GM12878 (cell line): Measurements from ENCODE around the gene ZNF19. TPM values are rescaled to one million over a fixed set of nuclear protein-coding genes. Genes with fewer than 3 reads are reported as not detected.

Source experiments
- ATAC-seq: fragments of 200-7000 bp; cut with Tn5 transposase; 3 replicates; pipeline ENCODE4 v1.9.1; 2020; ENCODE audit warnings: mild to moderate bottlenecking, moderate library complexity
- BruUV-seq: library from RNA; stranded (reverse); fragments of 400-500 nt; replicated peaks from 2 replicates; lab custom pipeline; 2021; lab: Mats Ljungman, UMichigan
- CTCF ChIA-PET: fragments of 300-600 bp; sonication (Branson Sonifier 250); formaldehyde crosslinking; extraction: SDS; loops from one replicate; lab custom pipeline; 2021; ENCODE audit warnings: inconsistent platforms; lab: Yijun Ruan, JAX
- POLR2A ChIA-PET: fragments of 350-600 bp; formaldehyde crosslinking; extraction: SDS; loops from one replicate; lab custom pipeline; 2021; ENCODE audit warnings: inconsistent platforms; lab: Charles Lee
- RAD21 ChIA-PET: fragments of 300-600 bp; sonication (Branson Sonifier 250); formaldehyde crosslinking; loops from one replicate; lab custom pipeline; 2023; ENCODE audit warnings: antibody characterized with exemption; ENCODE audit not compliant: unreplicated experiment; lab: Charles Lee
- SMC1A ChIA-PET: fragments of 300-600 bp; sonication (Branson Sonifier 250); formaldehyde crosslinking; loops from one replicate; lab custom pipeline; 2023; ENCODE audit not compliant: unreplicated experiment, uncharacterized antibody; lab: Charles Lee
- DNase-seq: peaks from one replicate; pipeline ENCODE4 v3.0.0-alpha.2; 2011; ENCODE audit warnings: low read depth, low spot score
- FAIRE-seq: peaks from 3 replicates; lab custom pipeline; 2011; peaks lifted over from hg19 to GRCh38; lab: Jason Lieb, UNC
- H2AFZ ChIP-seq: 2 replicates; pipeline ENCODE4 v1.6.0; 2011; ENCODE audit warnings: low read depth, low read length, control low read depth; ENCODE audit not compliant: control insufficient read depth
- H3K27ac ChIP-seq: 2 replicates; pipeline ENCODE4 v1.5.1; 2011; ENCODE audit warnings: control low read depth; ENCODE audit not compliant: control insufficient read depth, insufficient read depth
- H3K27me3 ChIP-seq, 2 experiments: replicated peaks in 1 of 2; 2 replicates each; pipeline versions ENCODE4 v1.6.0 to v1.6.1; 2011; ENCODE audit warnings: low read length in 1 of 2; ENCODE audit not compliant: control insufficient read depth in 2 of 2, insufficient read depth in 2 of 2
- H3K36me3 ChIP-seq, 2 experiments: 2 replicates each; pipeline ENCODE4 v1.5.1; 2011; ENCODE audit warnings: low read length in 1 of 2; ENCODE audit not compliant: control insufficient read depth in 2 of 2, insufficient read depth in 2 of 2
- H3K4me1 ChIP-seq: 2 replicates; pipeline ENCODE4 v1.6.1; 2011; ENCODE audit warnings: mild to moderate bottlenecking, low read length, moderate library complexity, mixed read lengths; ENCODE audit not compliant: control insufficient read depth, insufficient read depth
- H3K4me2 ChIP-seq: 2 replicates; pipeline ENCODE4 v1.6.0; 2011; ENCODE audit warnings: control low read depth; ENCODE audit not compliant: control insufficient read depth, insufficient read depth
- H3K4me3 ChIP-seq: fragments of 200-600 bp; sonication (generic); 2 replicates; pipeline ENCODE4 v1.5.1; 2016
- H3K79me2 ChIP-seq: 2 replicates; pipeline ENCODE4 v1.6.0; 2011; ENCODE audit warnings: low read length; ENCODE audit not compliant: control insufficient read depth, insufficient read depth
- H3K9ac ChIP-seq: 2 replicates; pipeline ENCODE4 v1.8.0; 2011; ENCODE audit warnings: low read length, control low read depth, mixed read lengths; ENCODE audit not compliant: control insufficient read depth, insufficient read depth
- H3K9me3 ChIP-seq: replicated peaks from 3 replicates; pipeline ENCODE4 v1.5.1; 2011; ENCODE audit warnings: mild to moderate bottlenecking, low read length; ENCODE audit not compliant: control insufficient read depth, insufficient read depth
- H4K20me1 ChIP-seq: 2 replicates; pipeline ENCODE4 v1.6.0; 2011; ENCODE audit not compliant: control insufficient read depth, insufficient read depth
- ZBTB40 ChIP-seq: fragments of 450-650 bp; IDR thresholded peaks from 2 replicates; pipeline ENCODE4 v1.6.1; 2016; ENCODE audit warnings: mild to moderate bottlenecking, moderate library complexity, borderline replicate concordance
- WGBS: methylation state at CpG from one replicate; pipeline ENCODE4 v1.1.6; 2016; ENCODE audit warnings: low lambda C conversion rate; ENCODE audit not compliant: insufficient replicate concordance, insufficient coverage; ENCODE audit errors: missing lambda C conversion rate; 5-methylcytosine and 5-hydroxymethylcytosine counted together
- in situ Hi-C: fragments of 300-500 bp; cut with MboI; formaldehyde crosslinking; loops from 9 replicates; pipeline ENCODE4 v1.14.3; 2018; ENCODE audit warnings: mixed read lengths
- intact Hi-C: fragments of 100-400 bp; cut with micrococcal nuclease; formaldehyde crosslinking; loops from one replicate; pipeline ENCODE4 v1.14.2; 2022; ENCODE audit not compliant: unreplicated experiment
- polyA plus RNA-seq, 11 experiments: library from polyadenylated mRNA; depleted of rRNA in 4 of 11; unstranded in 6 of 11; stranded (reverse) in 5 of 11; fragments of >200 nt; fragmentation: Nextera tagmentation in 4 of 11; fragmentation: Illumina TruSeq in 1 of 11; extraction: Ambion mirVana in 4 of 11; extraction: Trizol in 1 of 11; gene quantifications; 1 replicate in 1 of 11; 2 replicates in 10 of 11; pipeline versions ENCODE4 v1.2.1 to v1.2.3, GENCODE V29; 2011 to 2016; ENCODE audit warnings: inconsistent platforms in 2 of 11, missing spikeins in 2 of 11, low read depth in 1 of 11
- total RNA-seq, 4 experiments: library from RNA; depleted of rRNA in 3 of 4; stranded (reverse); fragments of >200 nt in 3 of 4; fragmentation: Illumina TruSeq in 1 of 4; extraction: Trizol in 1 of 4; gene quantifications; 2 replicates each; pipeline versions ENCODE4 v1.2.1 to v1.2.3, GENCODE V29; 2013 to 2021

The ZNF19 gene
- total and polyA plus RNA-seq, 10 of the 15 experiments (the other 5 are each of a cell fraction or from before 2014, with no cell fraction given) = 1.0 to 3.3 (median 2.0) TPM

- Histone ChIP-seq H3K27me3 (no peaks in the 10 kb centered on the region; a peak in 1 of 4 replicates), H3K36me3 (no peaks in the 10 kb centered on the region), H3K4me1 (no peaks in the 10 kb centered on the region), H3K4me2 (no peak overlapping the region), H3K4me3 (no peak overlapping the region), H3K9ac (no peak overlapping the region), H4K20me1 (no peaks in the 10 kb centered on the region), H3K27ac (no peak overlapping the region), H3K9me3 (no peaks in the 10 kb centered on the region), H3K79me2 (no peaks in the 10 kb centered on the region), H2AFZ (no peak overlapping the region)
- no peak for ATAC-seq
- TF ChIP-seq ZBTB40 = no peak
- FAIRE-seq = no peak
- ChIA-PET SMC1A (interaction anchor here (1.1 kb wide), 1 partner anchor 135 kb away, joined by 3 read pairs; the partner anchor contains the start of gene CMTR2), RAD21 (interaction anchor here (0.6 kb wide), 1 partner anchor 13 kb away, joined by 4 read pairs; no protein-coding TSS in a partner anchor), POLR2A (no interaction called here), CTCF (interaction anchor here (1.0 to 1.6 kb wide), 3 partner anchors 11 to 75 kb away, joined by 3 to 5 read pairs (median 5); no protein-coding TSS in a partner anchor)
- WGBS = 33% methylated on average over 7 of the region's 7 CpGs
- no TSS peak for BruUV-seq
- intact Hi-C loops (no loop called here), in situ Hi-C loops (no loop called here)
- no peak for DNase-seq
Measured at GRCh38 chr16:71423865-71424264, 65.3 kb downstream of the ZNF19 start.

Other genes starting within 250 kb of the ZNF19 start
Only the 7 nearest of the 8 such genes appear.
- 29.8 TPM in 2 replicates for gene CMTR2, start 199.9 kb downstream of the ZNF19 start, total RNA-seq (2014; rRNA removed)
- 21.3 TPM in 2 replicates for gene CMTR2, start 199.9 kb downstream of the ZNF19 start, total RNA-seq (2014; rRNA removed; fragmentation: Illumina TruSeq; extraction: Trizol)
- gene CMTR2, start 199.9 kb downstream of the ZNF19 start, total RNA-seq (2021) = 14.9 and 19.3 TPM in 2 replicates
- gene CMTR2, start 199.9 kb downstream of the ZNF19 start, polyA plus RNA-seq (2011; rRNA removed) = 37.0 and 59.4 TPM in 2 replicates
- 21.4 and 26.9 TPM in 2 replicates for gene CMTR2, start 199.9 kb downstream of the ZNF19 start, polyA plus RNA-seq (2014; fragmentation: Illumina TruSeq; extraction: Trizol)
- gene CMTR2, start 199.9 kb downstream of the ZNF19 start, polyA plus RNA-seq (2014; fragmentation: Nextera tagmentation; extraction: Ambion mirVana) = 10 to 100 TPM in 1 of 2 experiments, 1 to 10 TPM in 1; 6.5 to 12.1 TPM
- 14.6 and 20.6 TPM in 2 replicates for gene CMTR2, start 199.9 kb downstream of the ZNF19 start, polyA plus RNA-seq (2014; rRNA removed)
- gene CMTR2, start 199.9 kb downstream of the ZNF19 start, polyA plus RNA-seq (2016; fragmentation: Nextera tagmentation; extraction: Ambion mirVana) = 10 to 100 TPM; 20.5 to 21.2 TPM
- not detected in 2 replicates for gene CALB2, start 130.6 kb downstream of the ZNF19 start, total RNA-seq (2014; rRNA removed)
- gene CALB2, start 130.6 kb downstream of the ZNF19 start, total RNA-seq (2014; rRNA removed; fragmentation: Illumina TruSeq; extraction: Trizol) = not detected in 2 replicates
- not detected in 2 replicates for gene CALB2, start 130.6 kb downstream of the ZNF19 start, total RNA-seq (2021)
- not detected in 2 replicates for gene CALB2, start 130.6 kb downstream of the ZNF19 start, polyA plus RNA-seq (2011; rRNA removed)
- not detected in 2 replicates for gene CALB2, start 130.6 kb downstream of the ZNF19 start, polyA plus RNA-seq (2014; fragmentation: Illumina TruSeq; extraction: Trizol)
- gene CALB2, start 130.6 kb downstream of the ZNF19 start, polyA plus RNA-seq (2014; fragmentation: Nextera tagmentation; extraction: Ambion mirVana) = not detected
- not detected in 2 replicates for gene CALB2, start 130.6 kb downstream of the ZNF19 start, polyA plus RNA-seq (2014; rRNA removed)
- gene CALB2, start 130.6 kb downstream of the ZNF19 start, polyA plus RNA-seq (2016; fragmentation: Nextera tagmentation; extraction: Ambion mirVana) = not detected
- not detected in 2 replicates for gene TLE7, start 47.3 kb downstream of the ZNF19 start, total RNA-seq (2014; rRNA removed)
- gene TLE7, start 47.3 kb downstream of the ZNF19 start, total RNA-seq (2014; rRNA removed; fragmentation: Illumina TruSeq; extraction: Trizol) = not detected in 2 replicates
- gene TLE7, start 47.3 kb downstream of the ZNF19 start, total RNA-seq (2021) = not detected in 2 replicates
- gene TLE7, start 47.3 kb downstream of the ZNF19 start, polyA plus RNA-seq (2011; rRNA removed) = not detected in 2 replicates
- gene TLE7, start 47.3 kb downstream of the ZNF19 start, polyA plus RNA-seq (2014; fragmentation: Illumina TruSeq; extraction: Trizol) = not detected in 2 replicates
- not detected for gene TLE7, start 47.3 kb downstream of the ZNF19 start, polyA plus RNA-seq (2014; fragmentation: Nextera tagmentation; extraction: Ambion mirVana)
- not detected in 2 replicates for gene TLE7, start 47.3 kb downstream of the ZNF19 start, polyA plus RNA-seq (2014; rRNA removed)
- gene TLE7, start 47.3 kb downstream of the ZNF19 start, polyA plus RNA-seq (2016; fragmentation: Nextera tagmentation; extraction: Ambion mirVana) = not detected
- 6.8 and 7.1 TPM in 2 replicates for gene ZNF23, start 27.1 kb downstream of the ZNF19 start, total RNA-seq (2014; rRNA removed)
- gene ZNF23, start 27.1 kb downstream of the ZNF19 start, total RNA-seq (2014; rRNA removed; fragmentation: Illumina TruSeq; extraction: Trizol) = 11.5 and 12.0 TPM in 2 replicates
- 7.6 and 10.2 TPM in 2 replicates for gene ZNF23, start 27.1 kb downstream of the ZNF19 start, total RNA-seq (2021)
- 9.9 and 13.9 TPM in 2 replicates for gene ZNF23, start 27.1 kb downstream of the ZNF19 start, polyA plus RNA-seq (2011; rRNA removed)
- gene ZNF23, start 27.1 kb downstream of the ZNF19 start, polyA plus RNA-seq (2014; fragmentation: Illumina TruSeq; extraction: Trizol) = 11.3 and 13.4 TPM in 2 replicates
- gene ZNF23, start 27.1 kb downstream of the ZNF19 start, polyA plus RNA-seq (2014; fragmentation: Nextera tagmentation; extraction: Ambion mirVana) = 1 to 10 TPM; 3.6 to 4.8 TPM
- gene ZNF23, start 27.1 kb downstream of the ZNF19 start, polyA plus RNA-seq (2014; rRNA removed) = 7.0 and 9.3 TPM in 2 replicates
- 1 to 10 TPM; 7.4 to 8.2 TPM for gene ZNF23, start 27.1 kb downstream of the ZNF19 start, polyA plus RNA-seq (2016; fragmentation: Nextera tagmentation; extraction: Ambion mirVana)
- 0.90 and 1.0 TPM in 2 replicates for gene CHST4, start 37.1 kb upstream of the ZNF19 start, total RNA-seq (2014; rRNA removed)
- gene CHST4, start 37.1 kb upstream of the ZNF19 start, total RNA-seq (2014; rRNA removed; fragmentation: Illumina TruSeq; extraction: Trizol) = 0.55 and 0.67 TPM in 2 replicates
- gene CHST4, start 37.1 kb upstream of the ZNF19 start, total RNA-seq (2021) = 0.82 and 1.1 TPM in 2 replicates
- gene CHST4, start 37.1 kb upstream of the ZNF19 start, polyA plus RNA-seq (2011; rRNA removed) = 0.09 and 0.10 TPM in 2 replicates
- gene CHST4, start 37.1 kb upstream of the ZNF19 start, polyA plus RNA-seq (2014; fragmentation: Illumina TruSeq; extraction: Trizol) = 0.57 and 0.60 TPM in 2 replicates
- gene CHST4, start 37.1 kb upstream of the ZNF19 start, polyA plus RNA-seq (2014; fragmentation: Nextera tagmentation; extraction: Ambion mirVana) = 1 to 10 TPM in 1 of 2 experiments, under 1 TPM in 1; 0.60 to 1.4 TPM
- 0.50 and 0.81 TPM in 2 replicates for gene CHST4, start 37.1 kb upstream of the ZNF19 start, polyA plus RNA-seq (2014; rRNA removed)
- gene CHST4, start 37.1 kb upstream of the ZNF19 start, polyA plus RNA-seq (2016; fragmentation: Nextera tagmentation; extraction: Ambion mirVana) = 1 to 10 TPM; 1.2 to 1.7 TPM
- gene TAT, start 87.8 kb upstream of the ZNF19 start, total RNA-seq (2014; rRNA removed) = 0.05 TPM in 1 of 2 replicates, not detected in the other
- 0.04 TPM in 1 of 2 replicates, not detected in the other for gene TAT, start 87.8 kb upstream of the ZNF19 start, total RNA-seq (2014; rRNA removed; fragmentation: Illumina TruSeq; extraction: Trizol)
- gene TAT, start 87.8 kb upstream of the ZNF19 start, total RNA-seq (2021) = 0.44 and 0.51 TPM in 2 replicates
- not detected in 2 replicates for gene TAT, start 87.8 kb upstream of the ZNF19 start, polyA plus RNA-seq (2011; rRNA removed)
- gene TAT, start 87.8 kb upstream of the ZNF19 start, polyA plus RNA-seq (2014; fragmentation: Illumina TruSeq; extraction: Trizol) = 0.01 TPM in 1 of 2 replicates, not detected in the other
- under 1 TPM; 0.06 to 0.11 TPM for gene TAT, start 87.8 kb upstream of the ZNF19 start, polyA plus RNA-seq (2014; fragmentation: Nextera tagmentation; extraction: Ambion mirVana)
- not detected in 2 replicates for gene TAT, start 87.8 kb upstream of the ZNF19 start, polyA plus RNA-seq (2014; rRNA removed)
- under 1 TPM in 1 of 2 experiments, not detected in 1; 0.19 TPM for gene TAT, start 87.8 kb upstream of the ZNF19 start, polyA plus RNA-seq (2016; fragmentation: Nextera tagmentation; extraction: Ambion mirVana)
- not detected in 2 replicates for gene MARVELD3, start 136.9 kb upstream of the ZNF19 start, total RNA-seq (2014; rRNA removed)
- gene MARVELD3, start 136.9 kb upstream of the ZNF19 start, total RNA-seq (2014; rRNA removed; fragmentation: Illumina TruSeq; extraction: Trizol) = 0.09 TPM in 1 of 2 replicates, not detected in the other
- gene MARVELD3, start 136.9 kb upstream of the ZNF19 start, total RNA-seq (2021) = not detected in 2 replicates
- not detected in 2 replicates for gene MARVELD3, start 136.9 kb upstream of the ZNF19 start, polyA plus RNA-seq (2011; rRNA removed)
- 0.03 TPM in 1 of 2 replicates, not detected in the other for gene MARVELD3, start 136.9 kb upstream of the ZNF19 start, polyA plus RNA-seq (2014; fragmentation: Illumina TruSeq; extraction: Trizol)
- under 1 TPM; 0.09 to 0.10 TPM for gene MARVELD3, start 136.9 kb upstream of the ZNF19 start, polyA plus RNA-seq (2014; fragmentation: Nextera tagmentation; extraction: Ambion mirVana)
- 0.09 TPM in 1 of 2 replicates, not detected in the other for gene MARVELD3, start 136.9 kb upstream of the ZNF19 start, polyA plus RNA-seq (2014; rRNA removed)
- under 1 TPM; 0.15 to 0.18 TPM for gene MARVELD3, start 136.9 kb upstream of the ZNF19 start, polyA plus RNA-seq (2016; fragmentation: Nextera tagmentation; extraction: Ambion mirVana)